GM21381 (cell line): ENCODE data around the gene CES2.

ENCODE experiments used
- ATAC-seq: cut with Tn5 transposase; IDR thresholded peaks from one replicate; pipeline ENCODE4 v1.9.1; 2021; ENCODE audit warnings: mild to moderate bottlenecking, moderate library complexity; ENCODE audit not compliant: unreplicated experiment

The CES2 gene

DNA sequence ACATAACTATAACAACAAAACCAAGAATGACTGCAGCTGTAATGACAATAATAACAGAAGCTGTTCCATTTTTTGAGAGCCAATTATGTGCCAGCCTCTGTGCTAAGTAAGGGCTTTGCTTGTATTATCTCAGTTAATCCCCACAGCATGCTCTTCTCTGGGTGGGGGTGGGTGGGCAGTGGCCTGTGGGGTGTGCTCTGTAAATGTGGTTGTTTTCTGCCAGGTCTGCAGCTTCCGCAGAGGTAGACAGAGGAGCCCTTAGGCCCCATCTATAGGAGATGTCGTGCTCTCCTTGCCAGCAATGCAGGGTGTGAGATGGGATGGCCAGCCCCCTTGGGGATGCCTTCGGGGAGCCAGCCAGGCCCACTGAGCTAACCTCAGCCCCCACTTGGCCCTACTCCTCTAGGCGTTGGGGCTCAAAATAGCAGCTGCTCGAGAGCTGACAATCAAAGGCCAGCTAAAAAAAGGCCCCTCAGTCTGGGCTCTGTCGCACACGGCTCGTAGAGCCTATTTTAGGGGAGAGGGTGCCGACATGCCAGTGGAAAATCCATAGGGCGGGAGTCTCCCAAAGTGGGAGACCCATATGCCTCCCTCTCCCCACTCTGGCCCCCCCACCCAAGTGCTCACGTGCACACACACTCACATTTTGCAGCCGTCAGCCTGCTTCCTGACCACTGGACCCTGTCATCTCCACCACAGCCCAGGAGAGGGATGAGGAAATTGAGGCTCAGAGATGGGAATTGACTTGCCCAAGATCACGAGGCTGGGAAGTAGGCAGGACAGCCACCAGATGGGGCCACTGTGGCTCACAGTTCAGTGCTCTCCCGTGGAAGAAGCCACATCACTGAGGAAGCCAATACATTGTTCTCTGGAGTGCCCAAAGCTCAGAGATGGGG, 32.4 kb upstream of the CES2 start:
- ATAC-seq = no peak

DNA sequence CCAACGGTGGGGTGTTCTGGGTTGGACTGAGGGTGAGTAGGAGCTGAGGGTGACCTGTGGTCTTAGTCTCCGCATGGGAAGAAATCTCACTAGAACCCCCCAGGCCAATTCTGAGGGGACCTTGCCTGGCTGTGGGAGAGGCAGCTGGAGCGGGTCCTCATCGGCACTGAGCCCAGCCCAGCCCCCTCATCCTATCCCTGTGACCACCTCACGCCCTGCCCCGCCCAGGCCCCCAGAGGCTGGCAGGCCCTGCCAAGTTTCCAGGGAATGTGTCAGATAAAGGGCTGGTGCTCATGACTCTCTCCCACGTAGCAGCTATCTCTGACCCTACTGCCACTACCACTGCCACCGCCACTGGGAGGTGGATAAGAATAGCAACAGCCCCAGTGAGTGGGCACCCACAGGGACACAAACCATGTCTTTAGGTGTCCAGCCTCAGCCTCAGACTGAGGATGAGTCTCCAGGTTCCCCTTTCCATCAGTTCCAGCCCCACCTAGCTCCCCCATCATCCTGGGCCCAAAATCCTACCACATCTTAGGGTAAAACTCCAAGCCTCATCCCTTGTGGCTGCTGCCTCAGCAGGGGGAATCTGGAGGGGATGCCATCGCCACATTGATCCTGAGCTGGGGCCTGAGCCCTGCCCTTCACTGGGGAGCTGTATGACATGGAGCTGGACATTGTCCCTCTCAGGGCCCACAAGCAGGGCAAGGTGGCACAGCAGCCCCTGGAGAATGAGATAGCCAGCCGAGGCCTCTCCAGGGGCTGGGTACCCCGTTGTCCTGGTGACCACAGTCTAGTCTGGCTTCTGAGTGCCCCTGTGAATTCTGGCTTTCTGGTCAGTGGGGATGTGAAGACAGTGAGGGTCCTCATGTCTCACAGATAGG, 31.5 kb upstream of the CES2 start:
- no peak for ATAC-seq

GRCh38 chr16:66904428-66904845, 30.9 kb upstream of the CES2 start:
- no peak for ATAC-seq

DNA sequence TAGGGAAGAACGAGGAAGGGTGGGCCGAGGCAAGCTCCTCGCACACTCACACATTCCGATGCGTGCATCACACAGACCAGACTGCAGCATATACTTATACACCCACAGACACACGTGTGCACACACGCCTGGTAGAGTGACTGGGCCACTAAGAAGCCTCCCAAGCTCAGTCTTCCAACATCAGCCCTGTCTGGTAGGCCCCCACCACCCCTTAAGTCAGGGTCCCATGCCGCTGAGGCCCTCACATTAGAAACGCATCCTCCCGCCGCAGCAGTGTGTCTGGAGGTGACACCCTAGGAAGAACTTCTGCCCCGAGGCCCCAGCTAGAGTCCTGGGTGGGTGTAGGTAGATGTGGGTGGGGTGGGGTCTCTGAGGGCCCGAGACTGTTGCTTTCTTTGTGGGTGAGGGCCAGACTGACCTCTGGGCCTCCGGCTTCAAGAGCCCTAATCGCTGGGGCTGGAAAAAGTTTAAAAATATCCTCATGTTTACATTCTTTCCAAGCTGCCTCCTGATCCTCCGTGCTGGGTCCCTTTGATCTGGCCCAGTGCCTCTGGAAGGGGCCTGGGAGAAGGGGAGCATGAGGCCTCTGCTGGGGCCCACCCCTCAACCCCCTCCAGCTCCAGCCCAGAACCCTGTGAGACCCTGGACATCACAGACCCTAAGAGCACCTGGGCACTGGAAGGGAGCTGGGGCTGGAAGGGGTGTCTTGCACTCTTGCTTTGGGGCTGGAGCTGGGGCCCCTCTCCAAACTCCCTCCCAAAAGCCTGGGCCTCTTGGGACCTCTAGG, 30.3 kb upstream of the CES2 start:
- no peak for ATAC-seq

- ATAC-seq = no peak
Observed at GRCh38 chr16:66905633-66906539, 29.4 kb upstream of the CES2 start.

DNA sequence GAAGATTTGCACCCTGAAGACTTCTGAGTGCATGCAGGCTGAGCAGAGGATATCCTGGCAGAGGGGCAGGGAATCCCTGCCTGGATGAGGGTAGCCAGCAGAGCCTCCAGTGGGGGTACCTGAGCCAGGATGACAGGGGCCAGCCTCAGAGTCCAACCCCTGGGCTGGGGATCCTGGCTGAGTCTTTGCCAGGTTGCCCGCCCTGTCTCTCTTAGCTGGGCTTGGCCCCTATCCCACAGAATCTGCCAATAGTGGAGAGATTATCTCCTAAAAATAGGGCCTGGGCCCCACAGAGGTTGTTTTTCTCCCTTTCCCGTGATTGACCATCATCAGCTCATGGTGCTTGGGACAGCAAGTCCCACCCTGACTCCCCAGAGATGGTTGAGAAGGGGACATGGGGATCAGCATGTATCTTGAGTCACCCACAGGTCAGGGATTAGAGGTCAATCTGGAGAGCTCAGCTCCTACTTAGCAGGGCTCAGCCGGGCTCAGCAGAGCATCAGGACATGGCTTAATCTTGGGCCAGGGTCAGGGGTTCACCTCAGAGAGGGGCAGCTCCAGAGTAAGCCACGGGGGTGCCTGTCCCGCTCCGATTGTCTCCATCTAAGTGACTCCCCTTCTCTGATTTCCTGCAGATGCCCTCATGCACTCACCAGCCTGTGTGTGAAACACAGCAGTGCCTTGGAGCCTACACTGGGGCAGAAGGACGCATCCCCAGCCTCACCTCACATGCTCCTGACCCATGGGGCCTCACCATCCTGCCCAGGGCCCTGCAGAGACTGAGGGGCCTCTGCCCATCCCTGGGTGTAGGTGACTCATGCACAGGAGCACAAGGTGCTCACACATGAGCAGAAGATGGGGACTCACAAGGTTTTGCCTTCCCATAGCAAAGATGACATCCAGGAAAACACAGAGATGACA, 28.1 kb upstream of the CES2 start:
- ATAC-seq = no peak

DNA sequence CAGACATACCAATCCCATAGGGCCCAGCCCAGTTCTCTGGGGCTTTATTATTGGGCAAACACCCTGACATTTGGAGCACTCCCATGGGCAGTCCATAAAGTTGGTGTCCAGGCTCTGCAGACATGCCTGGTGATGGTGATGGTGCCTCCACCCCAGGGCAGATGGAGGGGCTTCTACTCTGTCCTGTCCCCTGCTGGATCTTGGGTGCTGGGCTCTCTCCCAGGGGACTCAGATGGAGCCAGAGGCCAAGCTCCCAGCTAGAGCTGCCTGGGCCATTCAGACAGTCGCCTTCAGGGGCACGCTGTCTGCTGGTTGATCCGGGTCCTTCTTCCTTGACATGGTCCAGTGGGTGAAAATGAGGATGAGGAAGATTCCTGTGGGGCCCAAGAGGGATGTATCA, 27.2 kb upstream of the CES2 start:
- ATAC-seq = no peak

DNA sequence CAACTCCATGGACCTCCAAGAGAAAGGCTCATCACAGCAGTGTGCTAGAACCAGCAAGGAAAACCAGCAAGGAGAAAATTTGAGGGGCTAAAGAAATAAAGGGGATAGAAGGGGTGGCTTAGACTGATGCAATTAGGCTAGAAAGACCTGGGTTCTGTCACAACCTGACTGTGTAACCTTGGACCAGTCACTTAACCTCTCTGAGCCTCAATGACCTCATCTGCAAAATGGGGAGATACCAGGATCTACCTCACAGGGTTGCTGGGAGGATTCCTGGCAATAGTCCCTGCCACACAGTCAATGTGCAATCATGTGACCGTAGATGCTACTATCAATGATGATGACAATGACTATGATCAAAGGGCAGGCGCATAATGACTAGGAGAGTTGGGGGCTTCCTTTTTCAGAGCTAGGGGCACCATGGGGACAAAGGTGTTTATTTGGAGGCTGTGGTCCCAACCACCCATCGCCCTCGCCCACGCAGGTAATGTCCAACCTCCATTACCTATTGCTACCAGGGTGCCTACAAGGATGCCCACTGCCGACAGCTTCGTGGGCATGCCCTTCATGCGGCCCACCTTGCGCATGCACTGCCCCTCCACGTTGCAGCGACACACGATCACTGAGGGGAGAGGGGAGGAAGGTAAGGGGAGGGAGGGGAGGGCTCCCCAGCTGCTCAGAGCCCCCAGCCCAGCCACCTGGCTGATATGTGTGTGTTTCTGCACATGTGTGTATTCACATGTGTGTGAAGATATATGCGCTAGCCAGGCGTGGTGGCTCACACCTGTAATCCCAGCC, 26.4 kb upstream of the CES2 start:
- ATAC-seq = no peak

DNA sequence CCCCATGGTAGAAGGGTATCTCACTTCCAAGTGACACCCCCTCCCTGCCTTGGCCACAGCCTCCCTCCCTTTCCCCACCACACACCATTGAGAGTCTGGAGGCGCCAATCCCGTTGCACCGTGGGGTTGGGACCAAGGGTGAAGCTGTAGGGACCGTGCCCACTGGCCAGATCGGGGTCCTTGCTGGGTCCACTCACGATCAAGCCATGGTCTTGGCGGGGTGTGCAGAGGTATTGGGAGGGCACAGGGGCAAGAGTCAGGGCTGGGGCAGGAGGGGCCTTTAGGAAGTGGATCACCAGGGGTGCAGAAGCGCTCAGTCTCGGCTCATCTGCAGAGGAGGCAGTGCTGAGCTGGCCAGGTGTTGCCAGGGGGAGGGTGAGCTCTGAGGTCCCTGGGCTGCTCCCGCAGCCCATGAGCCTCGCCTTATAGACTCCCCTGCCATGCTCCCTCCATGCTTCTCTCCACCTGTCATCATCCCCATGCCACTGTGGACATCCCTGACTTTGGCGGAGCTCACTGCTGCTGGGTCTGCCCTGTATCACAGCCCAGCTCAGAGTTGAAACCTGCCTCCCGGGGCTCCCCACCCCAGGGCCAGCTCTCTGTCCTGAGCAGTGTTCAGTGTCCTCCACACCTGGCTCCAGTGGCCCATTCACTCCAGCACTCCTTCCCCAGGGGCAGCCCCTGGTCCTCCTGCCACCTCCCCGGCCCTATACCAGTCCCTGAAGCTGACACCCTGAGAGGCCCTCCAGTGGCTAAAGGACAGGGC, 25.0 kb upstream of the CES2 start:
- ATAC-seq = no peak

DNA sequence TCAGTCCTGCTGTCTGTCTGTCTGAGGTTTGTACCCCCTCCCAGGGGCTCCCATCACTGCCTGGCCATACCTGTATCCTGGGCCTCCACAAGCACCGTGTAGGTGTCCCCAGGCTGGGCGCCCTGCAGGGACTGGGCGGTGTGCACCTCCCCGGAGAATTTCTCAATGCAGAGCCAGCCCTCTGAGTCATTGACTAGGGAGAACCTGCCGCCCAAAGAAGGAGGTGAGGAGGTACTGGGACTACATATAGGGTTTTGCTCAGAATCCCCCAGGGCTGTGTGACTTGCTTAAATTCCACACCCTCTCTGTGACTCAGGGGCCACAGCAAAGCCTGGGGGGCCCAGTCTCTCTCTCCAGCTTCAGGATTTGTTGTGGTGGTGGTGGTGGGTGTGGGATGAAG, 24.2 kb upstream of the CES2 start:
- no peak for ATAC-seq

- no peak for ATAC-seq
Observed at GRCh38 chr16:66911801-66912200, 23.5 kb upstream of the CES2 start.

GRCh38 chr16:66913081-66913480, 22.2 kb upstream of the CES2 start:
- no peak for ATAC-seq

DNA sequence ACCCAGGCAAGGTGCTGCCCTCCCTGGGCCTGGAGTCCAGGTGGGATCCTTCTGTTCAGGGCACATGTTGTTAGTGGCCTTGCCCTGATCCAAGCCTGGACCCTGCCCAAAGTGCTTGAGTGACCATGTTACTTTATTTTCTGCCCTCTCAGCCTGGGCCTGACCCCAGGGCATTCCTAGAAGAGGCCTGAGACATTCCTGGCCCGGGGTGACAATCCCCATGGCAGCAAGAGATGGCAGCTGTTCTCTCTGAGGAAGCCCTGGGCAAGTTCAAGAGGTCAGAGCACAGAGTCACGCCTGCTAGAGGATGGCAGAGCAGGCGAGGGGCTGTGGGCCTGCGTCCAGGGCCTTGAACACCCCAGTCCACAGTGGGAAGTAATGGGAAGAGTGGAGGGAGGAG, 21.6 kb upstream of the CES2 start:
- no peak for ATAC-seq

- ATAC-seq = no peak
Observed at GRCh38 chr16:66914541-66914940, 20.8 kb upstream of the CES2 start.

DNA sequence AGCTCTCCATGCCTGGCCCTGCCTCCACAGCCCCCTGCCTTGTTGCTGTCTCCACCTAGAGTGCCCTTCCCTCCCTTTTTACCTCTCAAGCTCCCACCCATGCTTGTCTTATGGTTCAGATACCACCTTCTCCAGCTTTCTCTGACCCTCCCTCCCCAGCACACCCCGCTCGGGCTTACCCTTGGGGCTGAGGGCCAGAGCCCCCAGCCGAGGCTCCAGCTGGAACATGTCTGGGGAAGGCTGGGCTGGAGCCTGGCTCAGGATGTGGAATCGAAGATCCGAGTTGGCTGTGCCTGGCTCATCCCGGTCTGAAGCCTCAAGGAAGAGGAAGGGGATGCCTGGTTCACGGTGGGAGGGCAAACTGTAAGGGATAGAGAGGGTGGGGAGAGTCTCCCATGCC, 20.3 kb upstream of the CES2 start:
- ATAC-seq = no peak

DNA sequence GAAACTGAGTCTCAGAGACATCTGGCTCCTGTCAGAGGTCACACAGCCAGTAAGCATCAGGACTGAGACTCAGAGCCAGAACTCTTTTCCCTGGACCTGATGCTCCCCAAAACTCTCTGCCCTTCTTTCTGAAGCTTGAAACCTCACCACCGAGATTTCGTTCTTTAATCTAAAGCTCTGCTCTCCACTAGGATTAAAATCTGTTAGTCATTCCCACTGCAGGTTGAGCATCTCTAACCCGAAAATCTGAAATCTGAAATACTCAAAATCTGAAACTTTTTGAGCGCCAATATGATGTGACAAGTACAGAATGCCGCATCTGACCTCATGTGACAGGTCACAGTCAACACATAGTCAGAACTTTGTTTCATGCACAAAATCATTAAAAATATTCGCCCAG, 18.8 kb upstream of the CES2 start:
- no peak for ATAC-seq

GRCh38 chr16:66917741-66918140, 17.6 kb upstream of the CES2 start:
- no peak for ATAC-seq

DNA sequence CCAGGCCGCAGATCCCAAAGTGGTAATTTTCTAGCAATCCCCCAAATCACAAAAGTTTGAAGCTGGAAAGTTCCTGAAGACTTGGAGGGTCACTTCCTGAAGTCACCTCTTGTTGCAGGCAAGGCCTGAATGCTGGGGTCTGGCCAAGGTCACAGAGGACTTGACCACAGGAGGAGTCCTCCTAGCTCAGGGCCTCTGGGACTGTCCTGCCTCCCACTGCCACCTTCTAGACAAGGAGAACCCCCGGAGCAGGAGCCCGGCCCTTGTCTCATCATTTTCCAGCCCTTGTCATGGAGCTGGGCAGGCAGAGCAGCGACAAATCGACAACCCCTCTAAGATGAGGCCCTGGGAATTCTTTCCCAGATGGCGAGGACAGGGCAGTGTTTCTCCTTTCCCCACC, 17.0 kb upstream of the CES2 start:
- ATAC-seq = no peak
